ENCODE data around the gene ITPR2.

DNA sequence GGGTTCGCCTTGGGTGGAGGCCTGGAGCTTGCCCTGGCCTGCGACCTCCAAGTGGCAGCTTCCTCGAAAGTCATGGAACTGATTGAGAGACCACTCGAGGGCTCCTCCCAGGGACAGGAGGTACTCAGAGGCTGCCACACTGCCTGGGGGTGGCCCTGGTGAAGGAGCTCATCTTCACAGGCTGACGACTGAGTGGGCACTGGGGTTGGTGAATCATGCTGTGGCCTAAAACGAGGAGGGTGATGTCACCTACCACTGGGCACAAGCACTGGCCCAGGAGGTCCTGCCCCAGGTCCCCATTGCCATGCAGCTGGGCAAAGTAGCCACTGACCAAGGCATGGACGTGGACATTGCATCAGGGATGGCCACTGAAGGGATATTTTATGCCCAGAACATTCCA is 32.1 kb downstream of the ITPR2 start:
- no peak for TF ChIP-seq CTCF (conservative IDR thresholded peaks at IDR 0.05; ENCODE audit: low read length)
- TF ChIP-seq EZH2phosphoT487 (IDR thresholded peaks at IDR 0.05; ENCODE audit: borderline replicate concordance), result no peak

All from Loucy (cell line).